IPS-18c (cell line): ENCODE results near the gene CD52.

Experiments used
- H3K4me3 ChIP-seq: 2 replicates; pipeline ENCODE4 v1.7.0; 2013; ENCODE audit warnings: low read depth, mild to moderate bottlenecking, low read length, moderate library complexity; ENCODE audit not compliant: insufficient read depth
- H3K9me3 ChIP-seq: one replicate; pipeline ENCODE4 v1.6.1; 2013; ENCODE audit warnings: mild to moderate bottlenecking, low read length, moderate library complexity; ENCODE audit not compliant: control insufficient read depth, insufficient read depth

Gene CD52

DNA sequence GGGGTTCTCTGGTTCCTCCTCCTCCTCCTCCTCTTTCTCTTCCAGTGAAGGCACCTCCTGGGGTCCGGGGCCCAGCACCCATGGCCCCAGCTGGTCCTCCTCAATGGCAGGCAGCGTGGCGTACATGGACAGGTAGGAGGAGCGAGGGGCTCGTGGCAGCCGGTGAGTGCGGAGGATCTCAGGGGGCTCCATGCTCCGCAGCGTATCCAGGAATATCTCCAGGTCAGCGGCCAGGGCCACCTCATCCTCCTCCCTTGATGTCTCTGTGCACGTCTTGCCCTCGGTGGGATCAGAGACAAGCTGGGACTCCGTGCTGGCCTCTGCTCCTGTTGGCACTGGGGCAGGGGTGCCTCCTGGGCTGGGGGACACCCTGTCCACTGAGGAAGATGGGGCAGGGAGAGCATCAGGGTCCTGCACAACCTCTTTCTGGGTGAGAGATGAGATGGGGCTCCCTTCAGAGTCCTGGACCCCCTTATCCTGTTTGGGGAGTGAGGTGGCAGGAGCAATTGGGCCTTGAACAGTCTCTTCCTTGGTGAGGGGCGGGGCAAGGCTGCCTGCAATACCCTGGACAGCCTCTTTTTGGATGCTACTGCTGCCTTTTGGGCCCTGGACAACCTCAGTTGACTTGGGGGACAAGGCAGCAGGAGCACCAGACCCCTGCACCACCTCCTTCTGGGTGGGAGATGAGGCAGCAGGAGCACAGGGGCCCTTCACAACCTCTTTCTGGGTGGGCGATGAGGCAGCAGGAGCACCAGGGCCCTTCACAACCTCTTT is 26.6 kb downstream of the CD52 start:
- no peak overlapping the region for H3K4me3 ChIP-seq
- no peaks in the 10 kb centered on the region for H3K9me3 ChIP-seq

DNA sequence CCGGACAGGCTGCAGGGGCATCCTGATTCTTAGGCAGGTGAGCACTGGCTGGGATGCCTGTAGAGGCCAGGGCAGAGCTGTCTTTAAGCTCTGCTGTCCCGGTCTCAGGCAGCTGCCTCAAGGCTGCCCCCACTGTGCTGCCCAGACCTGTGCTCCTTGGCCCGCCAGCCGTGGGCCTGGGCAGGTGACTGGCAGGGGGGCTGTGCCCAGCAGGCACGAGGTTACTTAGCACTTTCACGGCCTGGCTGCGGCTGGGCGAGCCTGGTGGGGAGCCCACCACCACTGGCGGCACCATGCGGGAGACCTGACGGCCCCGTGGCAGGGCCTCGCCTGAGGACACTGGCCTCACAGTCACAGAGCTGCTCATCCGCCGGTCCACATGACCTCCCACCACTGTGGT is 28.0 kb downstream of the CD52 start:
- Histone ChIP-seq H3K9me3 (no peaks in the 10 kb centered on the region), H3K4me3 (no peak overlapping the region)

DNA sequence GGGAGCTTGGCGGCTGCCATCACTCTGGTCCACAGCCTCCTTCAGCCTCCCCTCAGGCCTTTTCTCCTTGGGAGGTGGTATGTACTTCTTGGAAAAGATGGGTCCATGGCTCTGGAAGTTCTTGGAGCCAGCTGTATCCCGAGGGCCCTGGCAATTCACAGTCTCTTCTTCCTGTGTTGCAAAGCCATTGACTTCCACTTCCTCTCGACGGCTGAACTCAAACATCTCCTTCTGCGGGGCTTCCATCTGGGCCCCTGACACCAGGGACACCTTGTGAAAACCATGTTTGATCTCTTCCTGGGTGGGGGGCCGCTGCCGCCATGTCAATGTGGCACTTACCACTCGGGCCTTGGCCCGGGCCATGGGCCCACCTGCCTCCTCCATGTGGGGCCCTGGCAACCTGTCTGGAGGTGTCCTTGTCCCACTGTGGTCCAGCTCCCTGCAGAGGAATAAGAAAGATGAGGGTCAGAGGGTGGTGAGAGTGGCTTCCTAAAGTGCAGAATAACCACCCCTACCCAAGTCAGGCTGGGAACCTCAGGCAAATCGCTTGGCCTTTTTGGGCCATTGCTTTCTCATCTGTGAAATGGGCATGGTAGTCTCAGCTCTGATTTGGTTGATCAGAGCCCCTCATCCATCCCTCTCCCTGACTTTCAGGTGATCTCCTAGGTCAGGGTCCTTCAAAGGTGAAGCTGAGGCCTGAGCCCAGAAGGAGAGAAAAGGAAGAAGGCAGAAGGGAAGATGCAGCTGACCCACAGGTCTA is 28.7 kb downstream of the CD52 start:
- Histone ChIP-seq H3K9me3 (no peaks in the 10 kb centered on the region), H3K4me3 (no peak overlapping the region)

DNA sequence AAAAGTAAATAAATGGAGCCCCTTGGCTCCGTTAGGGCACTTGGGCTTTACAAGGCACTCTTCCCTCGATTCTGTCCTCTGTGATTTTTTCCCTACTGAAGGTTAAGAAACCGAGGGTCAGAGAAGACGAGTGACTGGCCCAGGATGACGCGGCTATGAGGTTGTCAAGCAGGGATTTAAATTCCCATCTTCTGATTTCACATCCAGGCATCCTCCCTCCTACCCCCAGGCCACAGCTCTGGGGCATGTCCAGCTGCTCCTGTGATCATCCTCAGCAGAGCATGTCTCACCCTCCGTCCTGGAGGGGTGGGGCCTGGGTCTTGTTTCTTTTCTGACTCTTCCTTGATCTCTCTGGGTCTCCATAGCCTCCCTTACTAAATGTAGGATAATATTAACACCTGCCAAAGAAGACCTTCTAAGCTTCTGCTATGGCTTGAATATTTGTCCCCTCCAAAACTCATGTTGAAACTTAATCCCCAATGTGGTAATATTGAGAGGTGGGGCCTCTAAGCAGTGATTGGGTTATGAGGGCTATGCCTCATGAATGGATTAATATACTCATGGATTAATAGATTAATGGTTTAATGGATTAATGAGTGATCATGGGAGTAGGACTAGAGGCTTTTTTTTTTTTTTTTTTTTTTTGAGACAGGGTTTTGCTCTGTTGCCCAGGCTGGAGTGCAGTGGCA is 31.6 kb downstream of the CD52 start:
- H3K4me3 ChIP-seq = no peak overlapping the region
- no peaks in the 10 kb centered on the region for H3K9me3 ChIP-seq

DNA sequence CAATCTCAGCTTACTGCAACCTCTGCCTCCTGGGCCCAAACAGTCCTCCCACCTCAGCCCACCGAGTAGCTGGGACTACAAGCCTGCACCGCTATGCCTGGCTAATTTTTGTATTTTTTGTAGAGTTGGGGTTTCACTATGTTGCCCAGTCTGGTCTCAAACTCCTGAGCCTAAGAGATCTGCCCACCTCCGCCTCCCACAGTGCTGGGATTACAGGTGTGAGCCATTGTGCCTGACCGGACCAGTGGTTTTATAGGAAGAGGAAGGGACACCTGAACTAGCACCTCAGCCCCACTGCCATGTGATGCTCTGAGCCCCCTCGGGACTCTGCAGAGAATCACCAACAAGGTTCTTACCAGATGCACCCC is 32.1 kb downstream of the CD52 start:
- H3K9me3 ChIP-seq = no peaks in the 10 kb centered on the region
- H3K4me3 ChIP-seq = no peak overlapping the region

DNA sequence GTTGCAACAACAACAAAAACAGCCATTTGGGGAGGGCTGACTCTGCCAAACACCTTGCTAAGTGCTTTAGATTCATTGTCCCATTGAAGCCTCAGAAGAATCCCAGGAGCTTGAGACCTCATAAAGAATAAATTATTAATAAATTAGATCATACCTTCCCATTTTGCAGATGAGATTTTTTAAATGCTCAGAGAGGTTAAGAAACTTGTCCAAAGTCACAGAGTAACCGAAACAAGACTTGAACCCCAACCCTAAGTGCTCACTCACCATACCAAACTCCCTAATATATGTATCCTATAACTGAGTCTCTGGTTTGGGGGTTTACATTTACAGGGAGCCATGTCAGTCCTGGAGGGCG is 32.6 kb downstream of the CD52 start:
- no peaks in the 10 kb centered on the region for H3K9me3 ChIP-seq
- no peak overlapping the region for H3K4me3 ChIP-seq

DNA sequence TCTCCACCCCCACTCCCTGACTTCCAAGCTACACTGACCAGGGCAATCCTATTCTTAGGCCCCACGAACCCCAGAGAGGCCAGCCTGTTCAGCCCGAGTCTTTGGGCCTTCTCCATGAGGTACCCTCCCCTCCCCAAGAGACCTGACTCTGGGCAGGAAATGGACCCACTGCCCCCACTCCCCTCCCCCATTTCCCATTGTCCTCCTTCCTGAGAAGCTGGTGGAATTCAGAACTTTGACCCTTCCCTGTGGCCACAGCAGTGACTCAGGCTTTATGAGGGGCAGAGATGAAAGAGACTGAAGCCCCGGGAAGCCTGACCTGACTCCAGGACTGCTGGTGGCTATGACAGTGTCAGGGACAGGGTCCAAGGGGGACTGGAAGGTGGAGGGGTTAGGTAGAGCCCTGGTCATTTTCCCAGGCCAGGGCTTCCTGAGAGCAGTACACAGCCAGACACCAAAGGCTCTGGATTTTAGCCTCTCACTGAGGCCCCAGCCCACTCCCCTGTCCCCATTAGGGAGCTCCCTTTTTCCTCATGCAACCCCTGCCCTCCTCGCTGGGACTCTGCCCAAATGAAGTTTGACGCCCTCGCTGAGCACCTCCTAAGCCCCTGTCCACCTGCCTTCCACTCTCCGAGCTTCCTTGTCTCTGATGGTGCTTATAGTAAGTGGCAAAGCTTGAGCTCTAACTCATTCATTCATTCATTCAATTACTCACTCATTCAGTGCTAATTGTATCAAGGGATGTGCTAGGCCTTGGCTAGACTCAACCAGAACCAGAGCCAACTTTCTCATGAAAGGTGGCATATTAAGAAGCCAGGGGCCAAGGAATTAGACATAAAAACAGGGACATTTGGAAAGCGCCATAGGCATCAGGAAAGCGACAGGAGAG is 33.2 kb downstream of the CD52 start:
- H3K9me3 ChIP-seq = no peaks in the 10 kb centered on the region
- H3K4me3 ChIP-seq = no peak overlapping the region

DNA sequence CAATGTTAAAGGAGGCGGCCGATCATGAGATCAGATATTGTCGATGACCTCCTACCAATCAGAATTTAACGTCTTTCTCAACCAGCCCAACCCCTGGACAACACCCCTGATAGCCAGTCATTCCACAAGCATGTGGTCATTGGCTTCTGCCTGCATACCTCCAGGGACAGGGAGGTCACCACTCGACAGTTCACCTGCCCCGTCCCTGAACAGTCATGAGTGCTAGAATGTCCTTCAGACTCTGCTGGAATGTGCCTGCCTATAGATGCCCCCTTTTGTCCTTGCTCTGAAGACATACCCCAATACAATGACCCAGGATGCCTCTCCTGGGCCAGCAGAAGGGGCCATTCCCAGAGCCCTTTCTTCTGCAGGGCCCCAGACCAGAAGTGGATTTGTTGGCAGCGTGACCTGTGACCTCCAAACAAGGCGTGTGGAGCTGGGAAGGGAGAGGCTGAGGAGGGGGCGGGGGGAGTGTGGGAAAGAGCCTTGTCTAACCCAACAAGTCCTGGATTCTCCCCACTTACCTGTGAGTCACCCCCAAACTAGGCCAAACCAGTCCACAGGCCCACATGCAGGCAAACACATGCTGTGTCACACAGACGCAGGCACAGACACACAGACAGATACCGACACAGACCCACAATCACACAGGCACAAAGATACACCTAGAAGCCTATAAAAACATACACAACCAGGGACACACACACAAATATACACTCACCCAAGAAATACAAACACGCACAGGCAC is 34.0 kb downstream of the CD52 start:
- H3K4me3 ChIP-seq = no peak overlapping the region
- H3K9me3 ChIP-seq = peaks cover 2% of the 10 kb centered on the region

DNA sequence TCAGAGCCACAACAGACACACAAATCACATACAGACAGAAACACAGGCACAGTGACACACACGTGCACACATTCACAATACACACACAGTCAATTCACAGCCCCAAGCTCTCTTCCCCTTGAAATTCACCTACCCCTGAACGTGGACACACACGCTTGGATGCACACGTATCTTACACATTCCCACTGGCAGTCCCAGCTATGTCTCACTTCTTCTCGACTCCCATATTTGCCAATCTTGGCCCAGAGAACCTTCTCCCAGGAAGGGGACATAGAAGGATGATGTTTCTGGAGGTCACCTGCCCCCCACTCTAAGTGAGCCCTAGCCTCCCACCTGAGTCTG is 34.6 kb downstream of the CD52 start:
- Histone ChIP-seq H3K4me3 (no peak overlapping the region), H3K9me3 (peaks cover 2% of the 10 kb centered on the region)

DNA sequence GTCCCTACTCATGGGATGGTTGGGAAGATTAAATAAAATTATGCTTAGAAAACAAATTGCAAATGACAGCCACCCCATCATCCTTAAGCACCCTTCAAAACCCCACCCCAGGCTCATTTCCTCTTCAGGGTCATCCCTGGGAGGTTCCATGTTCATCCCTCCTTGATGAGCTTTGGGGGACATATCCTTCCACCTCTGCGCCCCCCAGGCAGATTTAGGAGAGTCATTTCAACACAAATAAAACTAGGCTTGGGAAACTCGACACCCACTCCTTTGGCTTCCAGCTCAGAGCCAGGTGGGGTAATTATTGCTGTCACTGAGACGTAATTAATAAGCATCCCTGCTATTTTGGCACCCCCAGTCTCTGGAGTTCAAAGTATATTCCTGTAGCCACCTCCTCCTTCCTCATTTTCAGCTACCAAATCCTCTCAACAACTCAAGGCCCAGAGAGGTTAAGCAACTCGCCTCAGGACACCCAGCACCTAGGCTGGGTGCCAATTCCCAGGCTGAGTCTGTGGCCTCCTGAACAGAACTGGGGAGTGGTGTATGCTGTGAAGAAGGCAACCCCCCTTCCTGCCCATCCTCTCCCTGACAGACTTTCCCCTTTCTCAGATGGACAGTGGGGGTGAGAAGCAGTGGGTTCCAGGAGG is 35.6 kb downstream of the CD52 start:
- peaks cover 2% of the 10 kb centered on the region for H3K9me3 ChIP-seq
- H3K4me3 ChIP-seq = no peak overlapping the region

DNA sequence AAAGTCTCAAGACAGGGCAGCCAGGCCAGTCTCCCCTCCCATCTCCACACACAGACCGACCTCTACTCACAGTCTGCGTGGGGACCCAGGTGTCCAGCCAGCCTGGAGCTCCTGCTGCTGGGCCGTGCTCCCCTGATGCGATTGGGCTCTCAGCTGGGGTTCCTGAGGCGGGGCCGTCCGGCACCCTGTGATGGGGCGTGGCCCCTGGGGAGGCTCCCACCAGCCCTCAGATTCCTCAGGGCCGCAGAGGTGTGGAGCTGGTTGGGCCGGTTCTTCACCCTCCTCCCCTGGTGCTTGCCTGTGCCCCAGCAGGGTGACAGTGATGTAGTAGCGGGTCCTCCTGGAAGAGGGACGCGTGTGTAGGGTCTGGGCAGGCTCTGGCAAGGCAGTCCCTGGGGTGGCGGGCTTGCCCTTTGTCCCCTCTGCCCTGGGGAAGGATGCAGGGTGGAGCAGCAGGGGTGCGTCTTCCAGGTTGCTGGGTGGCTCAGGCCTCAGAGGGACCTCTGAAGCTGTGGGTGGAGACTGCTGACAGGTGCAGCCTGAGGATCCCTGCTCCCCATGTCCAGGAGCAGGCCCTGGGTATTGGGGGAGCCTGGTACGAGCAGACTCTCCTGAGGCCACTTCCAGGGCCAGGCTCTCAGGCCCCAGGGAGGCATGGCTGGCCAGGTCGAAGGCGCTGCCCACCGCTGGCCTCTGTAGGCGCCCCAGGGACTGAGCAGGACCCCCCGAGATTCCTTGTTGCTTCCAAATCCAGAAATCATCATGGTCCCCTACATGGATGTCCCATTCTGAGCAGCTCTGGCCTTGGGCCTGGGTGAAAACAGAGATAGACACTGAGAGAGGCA is 36.4 kb downstream of the CD52 start, which contains the start of gene CRYBG2:
Gene CRYBG2 (minus strand): TSS at position 155 of the 845 bp plus-strand sequence. CDS start 7,473 bp downstream, outside the sequence.
- H3K9me3 ChIP-seq = peaks cover 2% of the 10 kb centered on the region
- H3K4me3 ChIP-seq = no peak within 1 kb of the TSS

DNA sequence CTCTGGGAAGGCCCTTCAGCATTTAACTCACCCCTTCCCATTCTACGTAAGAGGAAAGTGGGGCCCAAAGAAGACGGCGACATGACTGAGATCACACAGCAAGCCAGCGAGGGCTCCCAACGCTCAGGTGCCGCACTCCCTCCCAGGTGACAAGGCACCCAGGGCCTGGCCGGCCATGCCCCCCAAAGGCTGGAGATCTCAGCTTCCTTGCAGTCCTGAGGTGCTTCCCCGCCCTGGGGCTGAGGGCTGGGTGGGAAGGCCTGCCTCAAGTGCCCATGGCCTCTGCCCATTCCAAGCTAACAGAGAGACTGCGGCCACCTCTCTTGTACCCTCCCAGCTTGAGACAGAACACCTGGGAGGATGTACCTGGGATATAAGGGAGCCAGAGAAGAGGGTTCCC is 37.2 kb downstream of the CD52 start:
- Histone ChIP-seq H3K9me3 (peaks cover 2% of the 10 kb centered on the region), H3K4me3 (no peak overlapping the region)

DNA sequence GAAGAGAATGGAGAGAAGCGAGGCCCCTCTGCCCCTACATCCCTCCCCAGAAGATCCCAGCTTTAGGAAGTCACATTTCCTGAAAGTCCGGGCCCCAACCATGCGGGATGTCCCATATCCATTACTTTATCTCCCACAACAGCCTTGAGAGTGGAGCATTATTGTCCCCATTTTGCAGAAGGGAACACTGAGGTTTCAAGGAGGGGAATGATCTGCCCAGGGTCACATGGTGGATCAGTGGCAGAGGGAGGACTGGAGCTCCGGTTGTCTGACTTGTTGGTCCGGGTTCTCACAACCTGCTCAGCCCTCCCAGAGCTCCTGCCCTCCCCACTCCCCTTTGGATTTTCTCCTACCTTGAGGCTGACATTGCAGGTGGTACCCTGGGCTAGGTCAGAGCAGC is 38.3 kb downstream of the CD52 start:
- H3K4me3 ChIP-seq = no peak overlapping the region
- H3K9me3 ChIP-seq = peaks cover 2% of the 10 kb centered on the region

DNA sequence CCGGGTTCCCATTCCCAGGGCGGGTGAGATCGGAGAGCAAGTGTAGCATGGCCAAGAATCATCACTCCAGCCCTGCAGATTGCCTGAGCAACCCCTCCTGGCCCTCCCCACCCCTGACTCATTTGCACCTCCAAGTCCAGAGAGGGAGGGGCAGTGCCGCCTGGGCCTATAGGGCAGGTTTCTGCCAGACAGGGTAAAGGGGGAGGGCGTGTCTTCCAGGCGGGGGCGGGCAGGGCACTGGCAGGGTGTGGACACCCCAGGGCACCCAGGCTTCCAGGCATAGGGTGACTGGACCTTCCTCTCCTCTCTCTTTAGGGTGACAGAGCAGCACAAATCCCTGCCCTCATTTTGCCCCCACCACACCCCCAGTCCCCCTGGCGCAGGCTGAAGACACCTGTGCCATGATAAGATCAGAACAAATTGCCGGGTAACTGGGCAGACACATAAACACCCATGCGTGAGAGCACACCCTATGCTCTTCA is 39.4 kb downstream of the CD52 start:
- H3K4me3 ChIP-seq = no peak overlapping the region
- H3K9me3 ChIP-seq = peaks cover 2% of the 10 kb centered on the region
